HG02973 (cell line): ENCODE measurements around the gene EYS.
"Not testable (repeated sequence)": the region's sequence is repeated elsewhere in the genome, so short reads cannot be mapped to it uniquely, and the experiment has no call there.

Experiments used
- ATAC-seq: cut with Tn5 transposase; IDR thresholded peaks from one replicate; pipeline ENCODE4 v1.9.1; 2021; ENCODE audit warnings: moderate library complexity; ENCODE audit not compliant: unreplicated experiment

EYS gene

DNA sequence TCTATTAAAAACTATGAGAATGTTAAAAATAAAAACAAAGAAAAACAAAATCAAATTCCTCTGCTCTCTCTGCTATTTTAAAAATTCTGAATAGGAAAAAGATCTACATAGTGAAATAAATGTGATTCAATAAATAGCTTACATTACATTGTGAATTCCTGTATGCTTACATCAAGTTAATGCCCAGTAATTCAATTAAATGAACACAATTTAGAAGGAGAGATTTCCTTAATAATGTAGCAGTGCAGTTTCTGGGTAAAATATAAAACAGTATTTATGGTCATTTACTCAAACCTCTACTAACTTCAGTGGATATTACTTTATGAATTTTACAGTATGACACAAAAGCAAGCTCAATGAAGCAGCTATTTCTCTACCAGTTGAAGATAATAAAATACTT, 594.6 kb downstream of the EYS start:
- ATAC-seq, result no peak

DNA sequence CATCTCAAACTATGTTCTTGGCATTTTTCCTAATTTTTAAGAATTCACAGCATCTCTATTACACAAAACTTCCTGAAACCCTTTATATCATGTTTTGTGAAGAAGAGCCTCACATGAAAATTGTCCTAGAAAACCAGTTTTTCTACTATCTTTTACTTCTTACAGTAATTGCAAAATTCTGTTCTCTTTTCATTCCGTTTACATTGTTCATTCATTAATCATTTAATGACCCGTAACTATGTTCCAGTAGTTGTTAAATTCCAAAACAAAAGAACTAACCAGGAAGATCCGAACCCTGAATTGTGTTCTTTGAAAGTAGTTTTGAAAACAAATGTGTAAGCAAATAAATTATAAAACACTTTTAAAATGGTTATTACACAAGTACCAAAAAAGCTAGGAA, 597.0 kb downstream of the EYS start:
- no peak for ATAC-seq

DNA sequence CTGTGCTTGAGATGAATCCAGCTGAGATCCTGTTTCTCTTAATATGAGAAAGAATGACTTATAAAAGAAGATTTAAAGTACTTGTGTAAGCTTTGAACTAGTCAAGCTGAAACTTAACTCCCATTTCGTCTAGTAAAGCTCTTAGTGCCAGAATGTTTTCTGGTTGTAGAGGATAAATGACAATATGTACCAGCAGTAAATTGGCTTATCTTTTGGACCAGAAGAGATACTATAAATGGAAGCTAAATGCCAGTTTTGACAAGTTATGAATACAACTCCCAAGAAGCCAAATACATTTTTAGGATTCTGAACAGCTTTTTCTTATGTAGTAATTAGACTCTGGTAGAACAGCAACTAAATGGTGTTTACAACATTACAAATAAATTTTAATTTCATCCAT, 608.7 kb downstream of the EYS start:
- no peak for ATAC-seq

DNA sequence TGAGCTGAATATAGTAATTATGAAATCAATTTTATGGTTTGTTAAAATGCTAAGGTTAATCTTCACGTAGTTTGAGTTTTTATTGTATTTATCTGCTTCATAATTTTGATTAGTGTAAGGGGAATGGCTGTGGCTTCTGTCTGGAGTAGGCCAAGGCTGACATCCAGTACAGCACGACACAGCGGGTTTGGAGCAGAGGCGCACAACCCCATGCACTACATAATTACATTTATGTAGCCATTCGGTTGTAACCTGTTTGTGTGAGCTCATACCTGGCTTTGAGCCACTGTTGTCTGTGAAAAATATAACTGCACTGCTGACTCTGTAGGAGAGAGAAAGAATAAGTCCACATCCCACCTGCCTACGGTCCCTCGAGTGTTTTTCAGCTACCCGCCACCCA, 615.5 kb downstream of the EYS start:
- ATAC-seq, result no peak

DNA sequence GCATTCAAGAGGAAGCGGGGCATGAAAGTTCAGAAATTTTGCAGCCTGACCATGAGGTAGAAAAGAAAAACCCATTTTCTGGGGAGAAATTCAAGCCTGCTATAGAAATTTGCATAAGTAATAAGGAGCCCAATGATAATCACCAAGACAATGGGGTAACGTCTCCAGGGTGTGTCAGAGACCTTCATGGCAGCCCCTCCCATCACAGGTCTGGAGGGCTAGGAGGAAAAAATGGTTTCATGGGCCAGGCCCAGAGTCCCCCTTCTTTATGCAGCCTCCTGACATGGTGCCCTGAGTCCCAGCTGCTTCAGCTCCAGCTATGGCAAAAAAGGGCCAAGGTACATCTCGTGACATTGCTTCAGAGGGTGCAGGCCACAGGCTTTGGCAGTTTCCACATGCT, 618.5 kb downstream of the EYS start:
- no peak for ATAC-seq

DNA sequence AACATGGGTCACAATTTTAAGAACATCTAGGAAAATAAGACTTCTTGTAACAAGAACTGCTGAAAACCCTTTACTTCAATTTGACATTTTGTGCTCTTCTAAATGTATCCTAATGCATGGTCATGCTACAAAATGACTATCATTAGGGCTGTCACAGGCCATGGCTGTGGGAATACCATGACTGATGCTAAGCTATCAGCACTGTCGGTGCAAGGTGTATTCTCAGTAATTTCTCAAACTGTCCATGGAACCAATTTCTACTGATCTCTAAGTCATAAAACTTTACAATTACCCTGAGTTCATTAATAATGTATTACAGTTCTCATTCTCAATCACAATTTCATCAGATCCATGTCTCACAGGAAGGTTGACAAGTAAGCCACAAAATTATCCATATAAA, 625.3 kb downstream of the EYS start:
- no peak for ATAC-seq

DNA sequence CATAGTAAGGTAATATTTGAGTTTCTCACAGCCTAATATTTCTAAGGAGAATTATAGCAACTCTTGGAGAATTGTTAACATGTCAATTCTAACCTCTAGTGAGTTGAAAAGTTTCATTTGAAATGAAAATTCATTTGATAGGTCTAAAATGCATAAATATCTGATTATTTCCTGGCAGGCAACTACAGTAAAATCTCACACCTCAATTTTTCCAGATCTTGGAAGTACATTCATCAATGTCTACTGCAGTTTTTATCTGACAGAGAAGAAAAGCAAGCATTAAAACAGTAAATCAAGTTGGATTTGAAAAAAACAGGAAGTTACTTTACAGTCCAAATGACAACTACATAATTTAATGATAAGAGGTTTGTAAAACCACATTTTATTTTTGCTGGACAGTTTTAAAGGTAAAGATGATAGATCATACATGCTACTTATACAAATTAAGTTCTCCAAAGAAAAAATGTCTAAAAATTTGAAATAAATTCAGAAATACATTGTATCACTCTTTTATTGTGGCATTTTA, 631.3 kb downstream of the EYS start:
- no peak for ATAC-seq

DNA sequence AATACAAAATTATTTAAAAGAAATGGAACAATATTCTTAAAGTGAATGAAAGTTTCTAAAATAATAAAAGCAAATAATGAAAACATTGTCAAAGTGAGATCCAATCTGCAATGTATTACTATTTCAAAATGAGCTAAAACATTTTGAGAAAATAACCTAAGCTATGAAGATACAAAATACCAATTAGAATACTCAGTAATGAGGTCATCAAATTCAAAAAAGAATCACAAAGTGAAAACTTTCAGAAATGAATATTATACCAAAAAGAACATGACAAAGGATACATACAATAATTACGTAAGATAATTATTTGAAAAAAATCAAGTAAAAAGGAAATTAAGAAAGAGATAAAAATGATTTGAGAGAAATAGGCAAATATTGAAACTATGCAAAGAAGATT, 634.5 kb downstream of the EYS start:
- ATAC-seq, result no peak

DNA sequence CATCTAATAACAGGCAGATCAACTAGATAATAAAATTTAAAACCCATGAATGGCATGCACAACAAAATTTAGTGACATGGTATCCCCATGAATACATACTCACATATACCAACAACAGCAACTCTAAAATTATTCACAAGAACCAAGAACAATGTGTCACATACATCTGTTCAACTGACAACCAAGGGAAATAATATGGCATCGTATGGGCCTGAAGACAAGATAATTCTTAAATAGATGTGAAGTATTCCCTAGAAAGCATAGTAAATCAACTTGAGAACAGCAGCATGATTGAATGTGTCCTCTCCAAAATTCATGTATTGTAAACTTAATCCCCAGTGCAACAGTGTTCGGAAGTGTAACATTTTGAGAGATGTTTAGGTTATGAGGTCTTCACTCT, 635.5 kb downstream of the EYS start:
- no peak for ATAC-seq

DNA sequence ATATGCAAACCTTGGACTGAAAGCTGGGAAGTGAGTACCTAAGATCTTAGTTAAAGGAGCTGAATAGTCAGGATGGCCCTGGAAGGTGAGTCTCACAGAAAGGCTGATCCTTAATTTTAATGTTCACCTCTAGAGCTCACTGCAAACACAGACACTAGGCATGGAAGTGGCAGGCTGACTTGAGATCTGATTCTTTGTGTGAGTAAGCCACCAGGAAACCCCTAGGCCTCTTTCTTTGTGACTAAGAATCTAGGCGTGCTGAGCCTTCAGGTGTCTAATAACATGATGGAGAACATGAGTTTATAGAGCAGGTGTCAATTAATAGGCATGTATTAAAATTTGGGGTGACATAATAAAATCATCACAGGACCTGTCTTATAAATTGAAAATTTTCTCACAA, 642.2 kb downstream of the EYS start:
- ATAC-seq, result no peak

DNA sequence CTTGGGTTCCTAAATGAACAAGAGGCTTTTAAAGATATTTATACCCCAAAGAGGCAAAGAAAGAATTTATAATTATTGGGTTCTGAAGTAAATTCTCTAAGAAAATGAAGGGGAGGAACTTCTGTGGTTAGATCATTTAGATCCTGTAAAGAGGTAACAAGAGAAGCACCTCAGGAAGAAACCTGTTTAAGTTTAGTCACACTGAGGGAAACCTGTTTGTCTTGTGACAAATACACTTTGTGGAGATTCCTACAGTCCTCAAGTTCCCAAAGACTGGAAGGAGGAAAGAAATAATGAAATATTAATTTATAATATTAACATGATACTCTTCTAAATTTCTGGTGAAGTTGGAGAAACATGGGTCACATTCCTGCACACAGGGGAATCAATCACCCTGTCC, 647.5 kb downstream of the EYS start:
- ATAC-seq, result no peak

DNA sequence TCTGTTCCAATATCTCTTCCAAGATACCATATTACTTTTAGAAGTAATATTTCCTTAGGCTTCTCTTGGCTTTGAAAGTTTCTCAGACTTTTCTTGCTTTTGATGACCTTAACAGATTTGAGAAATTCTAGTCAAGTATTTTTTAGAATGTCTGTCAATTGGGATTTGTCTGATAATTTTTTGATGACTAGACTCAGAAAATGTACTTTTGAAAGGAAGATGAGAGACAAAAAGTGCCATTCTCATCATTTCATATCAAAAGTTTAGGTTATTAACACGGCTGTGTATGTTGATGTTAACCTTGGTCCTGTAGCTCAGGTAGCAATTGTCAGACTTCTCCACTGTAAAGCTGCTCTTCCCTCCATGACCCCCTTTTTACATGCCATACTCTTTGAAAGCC, 651.5 kb downstream of the EYS start:
- no peak for ATAC-seq

DNA sequence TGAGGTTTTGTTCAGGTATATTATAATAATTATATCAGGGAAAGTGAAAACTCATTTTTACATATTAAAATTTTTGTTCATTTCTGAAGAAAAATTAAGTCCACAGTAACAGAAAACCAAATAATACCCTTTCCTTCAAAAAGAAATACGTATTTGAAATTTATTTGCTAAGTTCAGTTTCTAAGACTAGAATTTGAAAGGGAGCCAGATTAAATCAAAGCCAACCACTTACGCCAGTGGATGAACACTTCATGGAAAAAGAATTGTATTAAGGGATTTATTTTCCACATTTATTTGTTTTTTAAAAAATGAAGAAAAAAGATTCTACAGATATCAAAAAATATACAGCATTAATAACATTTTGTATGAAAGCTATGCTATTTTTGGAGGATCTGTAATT, 654.4 kb downstream of the EYS start:
- ATAC-seq, result no peak

DNA sequence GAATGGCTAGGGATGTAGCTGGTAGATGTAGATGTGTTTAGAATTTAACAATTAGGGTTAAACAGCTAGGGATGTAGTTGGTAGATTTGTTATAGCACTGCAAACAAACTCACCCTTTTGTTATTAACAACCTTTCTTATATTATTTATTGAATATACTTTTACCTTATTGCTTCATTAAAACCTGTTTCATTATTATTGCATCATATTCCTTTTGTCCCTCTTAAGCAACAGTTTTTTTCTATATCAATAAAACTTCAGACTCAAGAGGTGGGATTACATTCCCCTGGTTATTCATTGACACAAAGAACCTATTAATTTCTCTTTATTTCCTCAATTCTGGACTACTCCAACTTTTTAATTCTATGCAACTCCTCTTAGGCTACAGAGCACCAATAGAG, 661.2 kb downstream of the EYS start:
- no peak for ATAC-seq

DNA sequence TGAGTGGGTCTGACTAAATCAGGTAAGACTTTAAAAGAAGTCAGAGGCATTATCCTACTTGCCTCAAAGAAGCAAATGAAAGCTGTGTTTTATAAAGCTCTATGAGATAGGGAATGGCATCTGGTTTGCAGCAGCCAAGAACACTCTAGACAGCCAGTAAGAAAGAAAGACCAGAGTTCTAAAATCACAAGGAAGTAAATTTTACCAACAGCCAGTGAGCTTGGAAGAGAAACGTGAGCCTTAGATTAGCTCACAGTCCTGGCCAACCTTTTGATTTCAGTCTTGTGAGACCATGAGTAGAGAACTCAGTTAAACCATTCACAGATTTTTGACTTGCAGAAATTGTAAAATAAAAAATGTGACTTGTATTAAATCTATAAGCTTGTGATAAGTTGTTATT, 693.0 kb downstream of the EYS start:
- no peak for ATAC-seq

DNA sequence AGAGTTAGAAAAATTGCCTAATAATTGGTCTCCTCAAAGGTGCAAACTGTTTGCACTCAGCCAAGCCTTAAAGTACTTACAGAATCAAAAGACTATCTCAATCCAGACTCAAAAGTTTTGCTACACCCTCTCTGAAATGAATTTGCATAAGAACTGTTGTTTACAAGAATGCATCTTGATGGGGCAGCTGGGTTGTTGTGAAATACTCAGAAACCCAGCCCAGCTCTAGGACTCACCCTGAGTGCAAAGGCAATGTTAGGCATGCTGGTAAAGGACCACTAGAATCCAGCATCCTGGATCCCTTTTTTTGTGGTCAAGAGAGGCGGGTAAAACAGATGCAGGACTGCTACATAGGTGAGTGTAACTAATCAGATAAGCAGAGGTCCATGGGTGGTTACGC, 700.2 kb downstream of the EYS start:
- no peak for ATAC-seq

DNA sequence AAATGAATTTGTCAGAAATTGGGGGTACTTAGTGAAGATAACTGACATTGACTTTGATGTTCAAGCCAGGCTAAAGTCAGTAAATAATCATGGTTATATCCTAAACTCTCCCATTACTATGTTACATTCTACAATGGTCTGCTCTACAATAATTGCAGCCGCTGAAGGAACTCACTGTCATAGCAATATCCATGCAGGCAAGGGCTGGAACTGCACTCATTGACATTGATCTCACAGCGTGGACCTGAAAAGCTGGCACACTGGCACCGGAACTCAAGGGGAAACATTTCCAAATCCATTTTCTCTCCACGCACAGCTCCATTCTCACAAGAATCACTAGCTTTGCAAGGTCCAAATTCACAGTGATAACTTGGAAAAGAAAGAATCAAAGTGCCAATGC, 702.7 kb downstream of the EYS start:
- ATAC-seq, result no peak

DNA sequence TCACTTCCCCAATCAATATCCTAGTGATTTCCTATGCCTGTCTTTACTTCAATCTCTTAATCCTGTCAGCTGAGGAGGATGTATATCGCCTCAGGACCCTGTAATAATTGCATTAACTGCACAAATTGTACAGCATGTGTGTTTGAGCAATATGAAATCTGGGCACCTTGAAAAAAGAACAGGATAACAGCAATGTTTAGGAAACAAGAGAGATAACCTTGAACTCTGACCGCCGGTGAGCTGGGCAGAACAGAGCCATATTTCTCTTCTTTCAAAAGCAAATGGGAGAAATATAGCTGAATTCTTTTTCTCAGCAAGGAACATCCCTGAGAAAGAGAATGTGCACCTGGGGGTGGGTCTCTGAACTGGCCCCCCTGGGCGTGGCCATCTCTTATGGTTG, 704.1 kb downstream of the EYS start:
- not testable (repeated sequence) for ATAC-seq

DNA sequence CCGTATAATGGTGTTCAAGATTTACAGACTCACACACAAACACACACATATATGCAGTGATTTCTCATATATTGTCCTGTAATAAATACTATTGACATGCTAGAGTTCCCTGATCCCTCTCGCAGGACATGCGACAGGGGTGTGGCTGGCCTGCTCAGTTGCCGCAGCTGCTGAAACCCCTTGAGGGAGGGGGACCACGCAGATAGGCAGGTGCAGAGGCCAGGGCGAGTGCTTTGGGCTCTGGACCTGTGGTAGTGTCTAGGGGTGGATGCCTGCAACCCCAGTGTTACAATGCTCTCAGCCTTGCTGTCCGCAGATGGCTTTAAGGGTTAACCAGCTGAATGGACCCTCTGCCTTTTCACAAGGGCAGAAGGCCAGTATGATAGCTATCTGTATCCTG, 706.2 kb downstream of the EYS start:
- ATAC-seq, result no peak

DNA sequence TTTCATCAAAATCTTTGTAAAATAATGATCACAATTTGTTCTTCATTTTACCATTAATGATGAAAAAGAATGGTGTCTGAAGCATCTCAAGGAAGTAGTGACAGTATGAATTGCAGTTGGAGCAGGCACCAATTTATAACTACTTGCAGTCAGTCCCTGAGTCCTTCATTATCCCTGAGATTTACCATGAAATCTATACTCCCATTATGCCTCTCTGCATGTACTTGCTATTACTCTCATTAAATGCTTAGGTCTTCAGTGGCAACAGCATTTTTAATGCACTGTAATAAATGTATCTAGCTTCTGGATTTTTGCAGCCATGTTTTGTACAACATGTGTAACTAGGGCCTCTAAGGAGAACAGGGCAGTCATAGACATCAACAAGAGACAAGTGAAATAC, 708.8 kb downstream of the EYS start:
- no peak for ATAC-seq

DNA sequence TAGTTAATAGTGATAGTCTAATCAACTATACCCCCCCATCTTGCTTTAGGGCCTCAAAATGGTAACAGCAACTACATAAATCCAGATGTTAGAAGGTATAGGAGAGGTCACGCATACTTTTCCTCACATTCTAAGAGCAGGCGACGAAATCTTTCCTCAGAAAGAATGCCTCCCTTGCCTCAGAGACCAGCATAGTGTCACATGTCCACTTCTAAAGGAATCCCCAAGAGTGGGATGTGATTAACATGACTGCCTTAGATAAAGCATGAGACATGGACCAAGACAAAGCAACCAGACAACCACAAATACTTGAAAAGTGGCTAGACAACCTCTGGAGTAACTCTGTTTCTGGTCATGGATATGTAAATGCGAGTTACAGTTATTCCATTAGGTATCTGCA, 710.7 kb downstream of the EYS start:
- no peak for ATAC-seq

DNA sequence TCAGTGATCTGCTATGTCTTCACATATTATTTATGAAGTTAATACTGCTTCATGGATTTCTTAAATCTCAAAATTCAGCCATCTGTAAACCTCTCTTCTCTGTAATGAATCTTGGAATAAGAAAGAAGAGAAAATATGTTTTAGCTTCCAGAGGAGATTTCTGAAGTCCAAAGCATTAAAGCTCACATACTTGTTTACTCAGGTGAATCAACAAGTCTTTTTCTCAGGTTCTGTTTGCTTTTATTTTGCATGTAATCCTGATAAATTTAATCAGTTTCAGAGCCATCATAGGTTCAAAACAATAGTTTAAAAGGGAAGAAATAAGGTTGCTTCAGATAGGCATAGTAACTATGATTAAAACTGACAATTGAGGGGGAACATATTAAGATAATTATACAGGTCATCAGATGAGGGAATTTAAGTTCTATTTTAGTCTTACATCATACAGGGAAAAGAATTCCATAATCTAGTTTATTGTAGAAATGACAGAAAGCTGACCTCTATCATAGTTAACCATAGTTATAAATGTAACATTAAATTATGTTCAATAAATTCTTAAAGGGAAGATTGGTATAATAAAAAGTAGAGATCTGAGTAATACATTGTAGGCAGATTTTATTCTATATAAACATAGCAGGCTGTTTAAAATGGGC, 716.2 kb downstream of the EYS start:
- ATAC-seq, result no peak

DNA sequence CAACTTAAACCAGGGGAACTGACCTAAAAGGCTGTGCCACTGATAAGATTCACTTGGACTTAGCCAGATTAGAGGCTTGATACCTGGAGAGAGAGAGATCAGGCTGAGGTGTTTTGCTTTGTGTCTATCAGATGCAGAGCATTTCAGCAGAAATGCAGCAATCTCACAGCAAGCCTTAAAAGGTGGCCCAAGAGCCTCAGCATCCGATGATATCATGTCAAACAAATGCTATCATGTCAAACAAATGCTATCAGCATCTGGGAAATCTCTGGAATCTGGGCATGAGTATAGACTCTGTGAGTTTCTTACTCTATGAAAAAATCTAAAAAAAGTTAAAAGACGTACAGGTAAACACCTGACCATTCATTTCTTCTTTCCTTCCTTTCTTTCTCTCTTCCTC, 718.9 kb downstream of the EYS start:
- ATAC-seq, result no peak
